B cell (primary cell): ENCODE results near the gene FAAH2. TPM values are rescaled to one million over a fixed set of nuclear protein-coding genes. Genes with fewer than 3 reads are reported as not detected.

Experiments
- ATAC-seq: fragments of 200-7000 bp; cut with Tn5 transposase; one replicate; pipeline ENCODE4 v1.10.0; 2021; ENCODE audit warnings: low read depth, mild to moderate bottlenecking, moderate number of reproducible peaks, moderate library complexity
- CTCF ChIA-PET: fragments of 350-600 bp; sonication (Branson Sonifier 250); formaldehyde crosslinking; loops from one replicate; lab custom pipeline; 2021; ENCODE audit warnings: antibody characterized with exemption, inconsistent platforms; lab: Charles Lee
- POLR2A ChIA-PET: fragments of 350-600 bp; sonication (Branson Sonifier 250); formaldehyde crosslinking; loops from one replicate; lab custom pipeline; 2021; ENCODE audit warnings: antibody characterized with exemption; lab: Charles Lee
- DNase-seq: peaks from one replicate; pipeline ENCODE4 v3.0.0; 2013
- H2AFZ ChIP-seq: 2 replicates; pipeline ENCODE4 v1.6.1; 2012; ENCODE audit warnings: mild to moderate bottlenecking, low read depth, low read length; ENCODE audit not compliant: insufficient read depth, poor library complexity, severe bottlenecking
- H3K27ac ChIP-seq, 2 donors: 1 replicate in 1 of 2; 2 replicates in 1 of 2; pipeline ENCODE4 v1.5.1; 2012 to 2013; ENCODE audit warnings: low read length in 2 of 2, mild to moderate bottlenecking in 2 of 2, moderate library complexity in 1 of 2
- H3K27me3 ChIP-seq, 4 experiments: fragments of 200-600 bp in 1 of 4; sonication (generic) in 1 of 4; replicated peaks in 1 of 4; 1 replicate in 2 of 4; 2 replicates in 2 of 4; pipeline versions ENCODE4 v1.6.1 to v1.7.0; 2013 to 2016; ENCODE audit warnings: low read length in 3 of 4, mild to moderate bottlenecking in 2 of 4, mixed read lengths in 1 of 4, moderate library complexity in 1 of 4; ENCODE audit not compliant: insufficient read depth in 4 of 4, control insufficient read depth in 3 of 4; ENCODE audit errors: control extremely low read depth in 1 of 4
- H3K36me3 ChIP-seq, 2 experiments: replicated peaks in 1 of 2; 1 replicate in 1 of 2; 2 replicates in 1 of 2; pipeline versions ENCODE4 v1.6.1 to v1.7.1; 2013; ENCODE audit warnings: low read length in 1 of 2; ENCODE audit not compliant: insufficient read depth in 2 of 2, control insufficient read depth in 1 of 2; ENCODE audit errors: control extremely low read depth in 1 of 2, extremely low read depth in 1 of 2
- H3K4me1 ChIP-seq, 2 donors: fragments of 200-600 bp in 1 of 2; sonication (generic) in 1 of 2; 1 replicate in 1 of 2; 2 replicates in 1 of 2; pipeline versions ENCODE4 v1.5.1 to v1.6.1; 2013 to 2017; ENCODE audit warnings: low read length in 2 of 2; ENCODE audit not compliant: control insufficient read depth in 2 of 2, insufficient read depth in 2 of 2
- H3K4me2 ChIP-seq: replicated peaks from 2 replicates; pipeline ENCODE3; 2012; ENCODE audit warnings: mild to moderate bottlenecking, low read depth, low read length; ENCODE audit not compliant: poor library complexity, severe bottlenecking
- H3K4me3 ChIP-seq, 5 experiments: fragments of 200-600 bp in 1 of 5; sonication (generic) in 1 of 5; 1 replicate in 3 of 5; 2 replicates in 2 of 5; pipeline versions ENCODE4 v1.5.1 to v1.7.0; 2011 to 2016; ENCODE audit warnings: low read length in 4 of 5, mild to moderate bottlenecking in 4 of 5, low read depth in 2 of 5, control low read depth in 1 of 5, moderate library complexity in 1 of 5; ENCODE audit not compliant: insufficient read depth in 1 of 5; ENCODE audit errors: control extremely low read depth in 1 of 5, extremely low read depth in 1 of 5
- H3K79me2 ChIP-seq: fragments of 200-600 bp; sonication (generic); one replicate; pipeline ENCODE4 v1.6.0; 2016; ENCODE audit warnings: low read length; ENCODE audit not compliant: control insufficient read depth, insufficient read depth
- H3K9ac ChIP-seq: fragments of 200-600 bp; sonication (generic); 2 replicates; pipeline ENCODE4 v1.6.1; 2017; ENCODE audit warnings: mild to moderate bottlenecking, low read length, moderate library complexity
- H3K9me3 ChIP-seq, 3 donors: one replicate each; pipeline versions ENCODE4 v1.6.1 to v1.7.1; 2013; ENCODE audit warnings: low read length in 2 of 3; ENCODE audit not compliant: control insufficient read depth in 2 of 3, insufficient read depth in 1 of 3; ENCODE audit errors: control extremely low read depth in 1 of 3
- H4K20me1 ChIP-seq: 2 replicates; pipeline ENCODE4 v1.6.0; 2012; ENCODE audit warnings: mild to moderate bottlenecking, low read length; ENCODE audit not compliant: insufficient read depth, control insufficient read depth, poor library complexity, severe bottlenecking
- H3K27ac Mint-ChIP-seq: one replicate; pipeline ENCODE4 v1.8.0; 2021; ENCODE audit warnings: mixed read lengths
- H3K27me3 Mint-ChIP-seq: one replicate; pipeline ENCODE4 v1.8.0; 2021; ENCODE audit warnings: mixed read lengths
- H3K4me1 Mint-ChIP-seq: one replicate; pipeline ENCODE4 v1.8.0; 2021; ENCODE audit warnings: mixed read lengths
- H3K4me3 Mint-ChIP-seq: one replicate; pipeline ENCODE4 v1.8.0; 2021; ENCODE audit warnings: mixed read lengths
- H3K9me3 Mint-ChIP-seq: one replicate; pipeline ENCODE4 v1.8.0; 2022; ENCODE audit warnings: mixed read lengths; ENCODE audit not compliant: insufficient read depth
- EZH2 ChIP-seq: IDR thresholded peaks from 2 replicates; pipeline ENCODE4 v1.6.1; 2012; ENCODE audit warnings: borderline replicate concordance, low read depth, mild to moderate bottlenecking, moderate library complexity, low read length; ENCODE audit not compliant: insufficient read depth, poor library complexity, severe bottlenecking
- WGBS: methylation state at CpG from one replicate; pipeline ENCODE4 v1.1.5; 2013; ENCODE audit warnings: missing lambda C conversion rate; ENCODE audit not compliant: insufficient coverage; 5-methylcytosine and 5-hydroxymethylcytosine counted together
- intact Hi-C: fragments of 100-400 bp; cut with micrococcal nuclease; formaldehyde crosslinking; loops from one replicate; pipeline ENCODE4 v1.10.0; 2022
- polyA plus RNA-seq: library from polyadenylated mRNA; depleted of rRNA; stranded (reverse); fragments of >200 nt; gene quantifications from 2 replicates; pipeline ENCODE4 v1.2.3, GENCODE V29; 2012
- total RNA-seq, 2 donors: library from RNA; stranded (reverse); fragments of 120-200 nt in 1 of 2; gene quantifications; 1 replicate in 1 of 2; 2 replicates in 1 of 2; pipeline versions ENCODE4 v1.2.3 to v1.2.4, GENCODE V29; 2013 to 2022
- TF ChIP-seq, protein P1 (sequence below): fragments of 200-600 bp; IDR thresholded peaks from one replicate; pipeline ENCODE4 v1.8.0; 2022; ENCODE audit warnings: antibody characterized with exemption, mild to moderate bottlenecking

The FAAH2 gene
- total and polyA plus RNA-seq, 2 donors (not counting 1 experiment from before 2014, with no cell fraction given), result 0.85 to 18.0 TPM

DNA sequence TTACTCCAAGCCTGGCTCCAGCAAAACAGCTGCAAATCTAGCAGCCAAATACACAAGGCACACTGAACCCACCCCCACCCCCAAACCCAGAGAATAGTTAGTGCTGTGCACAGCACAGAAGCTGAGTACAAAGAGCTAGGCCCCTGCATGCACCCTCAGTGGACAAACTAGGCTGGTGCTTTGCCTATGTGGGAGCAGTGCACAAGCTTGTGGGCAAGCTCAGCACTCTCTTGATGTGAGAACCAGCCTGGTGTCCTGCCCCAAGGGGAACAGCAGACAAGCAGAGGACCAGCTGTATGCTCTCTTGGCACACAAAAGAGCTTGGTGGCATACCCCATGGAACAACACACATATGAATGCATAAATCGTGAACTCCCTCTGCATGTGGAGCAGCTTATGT, 81.7 kb downstream of the FAAH2 start:
- H3K9me3 ChIP-seq, result no peaks in the 10 kb centered on the region
- CTCF ChIA-PET, result no interaction called here

DNA sequence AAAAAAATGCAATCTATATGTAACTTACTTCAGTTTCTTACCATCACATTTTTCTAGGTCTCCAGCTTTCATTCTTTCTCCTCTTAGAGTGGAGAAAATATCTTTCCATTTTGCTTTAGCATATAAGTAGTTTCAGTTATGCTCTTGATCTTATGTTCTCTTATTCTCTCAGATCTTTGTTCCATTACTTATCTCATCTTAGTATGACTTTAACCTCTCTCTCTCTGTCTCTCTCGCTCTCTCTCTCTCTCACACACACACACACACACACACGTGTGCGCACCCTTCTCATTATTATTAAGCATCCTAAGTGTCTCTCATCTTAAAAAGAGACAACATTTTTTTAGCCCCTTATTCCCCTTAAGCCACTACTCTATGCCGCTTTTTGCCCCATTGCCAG, 92.8 kb downstream of the FAAH2 start:
- no peak for ATAC-seq
- no peaks in the 10 kb centered on the region for H3K9me3 Mint-ChIP-seq
- H3K36me3 ChIP-seq, result no peaks in the 10 kb centered on the region
- H3K4me2 ChIP-seq, result no peak overlapping the region
- no peak for DNase-seq
- H3K4me3 ChIP-seq, result no peak overlapping the region
- no peak overlapping the region for H3K27ac ChIP-seq
- H3K9me3 ChIP-seq, result no peaks in the 10 kb centered on the region
- H3K9ac ChIP-seq, result no peak overlapping the region
- POLR2A ChIA-PET, result no interaction called here
- WGBS, result 86% methylated on average over 1 of the region's 4 CpGs
- no peaks in the 10 kb centered on the region for H4K20me1 ChIP-seq
- no peaks in the 10 kb centered on the region for H3K27me3 ChIP-seq
- no peak overlapping the region for H3K4me3 Mint-ChIP-seq
- H3K27me3 Mint-ChIP-seq, result no peaks in the 10 kb centered on the region
- H2AFZ ChIP-seq, result no peak overlapping the region
- no peaks in the 10 kb centered on the region for H3K79me2 ChIP-seq
- H3K4me1 ChIP-seq, result no peaks in the 10 kb centered on the region
- intact Hi-C loops, result no loop called here
- TF ChIP-seq, protein P1, sequence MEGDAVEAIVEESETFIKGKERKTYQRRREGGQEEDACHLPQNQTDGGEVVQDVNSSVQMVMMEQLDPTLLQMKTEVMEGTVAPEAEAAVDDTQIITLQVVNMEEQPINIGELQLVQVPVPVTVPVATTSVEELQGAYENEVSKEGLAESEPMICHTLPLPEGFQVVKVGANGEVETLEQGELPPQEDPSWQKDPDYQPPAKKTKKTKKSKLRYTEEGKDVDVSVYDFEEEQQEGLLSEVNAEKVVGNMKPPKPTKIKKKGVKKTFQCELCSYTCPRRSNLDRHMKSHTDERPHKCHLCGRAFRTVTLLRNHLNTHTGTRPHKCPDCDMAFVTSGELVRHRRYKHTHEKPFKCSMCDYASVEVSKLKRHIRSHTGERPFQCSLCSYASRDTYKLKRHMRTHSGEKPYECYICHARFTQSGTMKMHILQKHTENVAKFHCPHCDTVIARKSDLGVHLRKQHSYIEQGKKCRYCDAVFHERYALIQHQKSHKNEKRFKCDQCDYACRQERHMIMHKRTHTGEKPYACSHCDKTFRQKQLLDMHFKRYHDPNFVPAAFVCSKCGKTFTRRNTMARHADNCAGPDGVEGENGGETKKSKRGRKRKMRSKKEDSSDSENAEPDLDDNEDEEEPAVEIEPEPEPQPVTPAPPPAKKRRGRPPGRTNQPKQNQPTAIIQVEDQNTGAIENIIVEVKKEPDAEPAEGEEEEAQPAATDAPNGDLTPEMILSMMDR, result no peak
- TF ChIP-seq EZH2, result no peak
- H3K4me1 Mint-ChIP-seq, result no peaks in the 10 kb centered on the region
- CTCF ChIA-PET, result no interaction called here
- H3K27ac Mint-ChIP-seq, result no peak overlapping the region

More for the DNA sequence above, 81.7 kb downstream of the FAAH2 start:
- ATAC-seq (no peak), DNase-seq (no peak)
- no peak overlapping the region for H3K27ac Mint-ChIP-seq
- Histone ChIP-seq H3K4me1 (no peaks in the 10 kb centered on the region), H3K79me2 (no peaks in the 10 kb centered on the region), H3K4me2 (no peak overlapping the region), H3K27me3 (no peaks in the 10 kb centered on the region), H3K27ac (no peak overlapping the region), H3K36me3 (no peaks in the 10 kb centered on the region), H2AFZ (no peak overlapping the region), H3K9ac (no peak overlapping the region), H3K4me3 (no peak overlapping the region), H4K20me1 (no peaks in the 10 kb centered on the region)
- 80% methylated on average over 1 of the region's 1 CpG for WGBS
- POLR2A ChIA-PET, result no interaction called here
- no peak overlapping the region for H3K4me3 Mint-ChIP-seq
- intact Hi-C loops, result no loop called here
- TF ChIP-seq, protein P1, result no peak
- TF ChIP-seq EZH2, result no peak
- no peaks in the 10 kb centered on the region for H3K27me3 Mint-ChIP-seq
- no peaks in the 10 kb centered on the region for H3K4me1 Mint-ChIP-seq
- no peaks in the 10 kb centered on the region for H3K9me3 Mint-ChIP-seq
